ENCODE measurements around the gene KASH5.

GRCh38 chr19:49343123-49343522, 44.9 kb upstream of the KASH5 start:
- TF ChIP-seq TEAD1 (CRISPR knock-in tag; IDR thresholded peaks at IDR 0.05) (no peak), MLX (CRISPR knock-in tag; IDR thresholded peaks at IDR 0.05) (no peak), SOX15 (CRISPR knock-in tag; IDR thresholded peaks at IDR 0.05) (no peak), USF2 (CRISPR knock-in tag; IDR thresholded peaks at IDR 0.05) (no peak), MAX (CRISPR knock-in tag; IDR thresholded peaks at IDR 0.05) (no peak), CTCF (IDR thresholded peaks at IDR 0.05) (no peak), ZSCAN18 (CRISPR knock-in tag; IDR thresholded peaks at IDR 0.05) (no peak)
